Thyroid gland (tissue), 4 donors: ENCODE results near the gene FBXL17. TPM values are rescaled to one million over a fixed set of nuclear protein-coding genes. Genes with fewer than 3 reads are reported as not detected.

Experiments used
- DNase-seq, 2 donors: peaks; one replicate each; pipeline ENCODE4 v3.0.0-alpha.2; 2019
- H3K27ac ChIP-seq, 3 donors: fragments of 200-600 bp; sonication (generic); 1 replicate in 2 of 3; 2 replicates in 1 of 3; pipeline ENCODE4 v1.5.1; 2016 to 2019; ENCODE audit warnings: mild to moderate bottlenecking in 1 of 3, moderate library complexity in 1 of 3
- H3K27me3 ChIP-seq: fragments of 200-600 bp; sonication (generic); one replicate; pipeline ENCODE4 v1.5.1; 2019
- H3K36me3 ChIP-seq, 2 donors: fragments of 200-600 bp; sonication (generic); one replicate each; pipeline ENCODE4 v1.5.1; 2016 to 2019
- H3K4me1 ChIP-seq, 2 donors: fragments of 200-600 bp; sonication (generic); one replicate each; pipeline ENCODE4 v1.5.1; 2017 to 2019
- H3K4me3 ChIP-seq, 3 donors: fragments of 200-600 bp; sonication (generic); replicated peaks in 1 of 3; 1 replicate in 2 of 3; 2 replicates in 1 of 3; pipeline ENCODE4 v1.5.1; 2016; ENCODE audit warnings: mild to moderate bottlenecking in 1 of 3
- H3K9me3 ChIP-seq: fragments of 200-600 bp; sonication (generic); one replicate; pipeline ENCODE4 v1.5.1; 2017
- CTCF ChIP-seq, 6 experiments: fragments of 200-600 bp in 3 of 6; fragments of 450-650 bp in 3 of 6; sonication (generic) in 3 of 6; IDR thresholded peaks; one replicate each; pipeline ENCODE4 v1.5.1; 2016 to 2019; ENCODE audit warnings: antibody characterized with exemption in 6 of 6, mild to moderate bottlenecking in 2 of 6, inconsistent platforms in 1 of 6, moderate library complexity in 1 of 6
- POLR2A ChIP-seq, 2 donors: fragments of 450-650 bp; IDR thresholded peaks; one replicate each; pipeline ENCODE4 v1.6.1; 2017; ENCODE audit warnings: antibody characterized with exemption in 2 of 2, mild to moderate bottlenecking in 2 of 2, moderate library complexity in 1 of 2
- WGBS, 2 donors: methylation state at CpG; one replicate each; pipeline ENCODE4 v1.1.5; 2017; 5-methylcytosine and 5-hydroxymethylcytosine counted together
- intact Hi-C: fragments of 100-400 bp; cut with DNase I; formaldehyde crosslinking; loops from one replicate; pipeline ENCODE4 v1.15.1; 2023
- total RNA-seq, 4 donors: library from RNA; depleted of rRNA; stranded (reverse); fragments of >200 nt; gene quantifications; one replicate each; pipeline ENCODE4 v1.2.3, GENCODE V29; 2016

Gene FBXL17
- total RNA-seq, 4 donors from 2014 or later, result 37.6 to 77.7 (median 55.6) TPM

- H3K27ac ChIP-seq, result no peak overlapping the region
- H3K9me3 ChIP-seq, result no peaks in the 10 kb centered on the region
- H3K36me3 ChIP-seq, result peaks cover 0 to 4% of the 10 kb centered on the region in 2 donors
- H3K4me3 ChIP-seq, result no peak overlapping the region
- WGBS, 2 donors, result 90% methylated on average over 2 of the region's 2 CpGs
- intact Hi-C loops, result no loop called here
- DNase-seq, result no peak
- no peaks in the 10 kb centered on the region for H3K4me1 ChIP-seq
- H3K27me3 ChIP-seq, result no peaks in the 10 kb centered on the region
- TF ChIP-seq POLR2A (IDR thresholded peaks at IDR 0.05), result no peak
- no peak for TF ChIP-seq CTCF (IDR thresholded peaks at IDR 0.05)
Measured at GRCh38 chr5:107863125-107863524, 518.8 kb downstream of the FBXL17 start.

GRCh38 chr5:107861565-107861964 is 520.3 kb downstream of the FBXL17 start:
- Histone ChIP-seq H3K27ac (no peak overlapping the region), H3K4me1 (no peaks in the 10 kb centered on the region), H3K4me3 (no peak overlapping the region), H3K27me3 (no peaks in the 10 kb centered on the region), H3K36me3 (peaks cover 0 to 4% of the 10 kb centered on the region in 2 donors), H3K9me3 (no peaks in the 10 kb centered on the region)
- WGBS, 2 donors, result 93 to 96% methylated on average over 12 of the region's 12 CpGs
- no peak for DNase-seq
- TF ChIP-seq POLR2A (IDR thresholded peaks at IDR 0.05), result no peak
- TF ChIP-seq CTCF (IDR thresholded peaks at IDR 0.05), result no peak
- intact Hi-C loops, result no loop called here

GRCh38 chr5:107860044-107860443 is 521.9 kb downstream of the FBXL17 start:
- H3K36me3 ChIP-seq, result peaks cover 0 to 4% of the 10 kb centered on the region in 2 donors
- no peaks in the 10 kb centered on the region for H3K4me1 ChIP-seq
- TF ChIP-seq POLR2A (IDR thresholded peaks at IDR 0.05) (no peak), CTCF (IDR thresholded peaks at IDR 0.05) (no peak)
- H3K4me3 ChIP-seq, result no peak overlapping the region
- intact Hi-C loops, result no loop called here
- H3K27me3 ChIP-seq, result no peaks in the 10 kb centered on the region
- no peaks in the 10 kb centered on the region for H3K9me3 ChIP-seq
- DNase-seq, result no peak
- no peak overlapping the region for H3K27ac ChIP-seq
- 81 to 88% methylated on average over 1 of the region's 1 CpG for WGBS, 2 donors

GRCh38 chr5:107858788-107859187 is 523.1 kb downstream of the FBXL17 start:
- intact Hi-C loops, result no loop called here
- H3K27ac ChIP-seq, result no peak overlapping the region
- 78 to 85% methylated on average over 3 of the region's 3 CpGs for WGBS, 2 donors

GRCh38 chr5:107858324-107858723 is 523.6 kb downstream of the FBXL17 start:
- DNase-seq, result no peak

More at GRCh38 chr5:107858788-107859187, 523.1 kb downstream of the FBXL17 start:
- Histone ChIP-seq H3K9me3 (no peaks in the 10 kb centered on the region), H3K27me3 (no peaks in the 10 kb centered on the region), H3K4me3 (no peak overlapping the region), H3K4me1 (no peaks in the 10 kb centered on the region), H3K36me3 (peaks cover 0 to 4% of the 10 kb centered on the region in 2 donors)
- DNase-seq, result no peak
- TF ChIP-seq CTCF (IDR thresholded peaks at IDR 0.05) (no peak), POLR2A (IDR thresholded peaks at IDR 0.05) (no peak)

More at GRCh38 chr5:107858324-107858723, 523.6 kb downstream of the FBXL17 start:
- intact Hi-C loops, result no loop called here
- no peak overlapping the region for H3K4me3 ChIP-seq
- no peaks in the 10 kb centered on the region for H3K4me1 ChIP-seq
- no peak overlapping the region for H3K27ac ChIP-seq
- no peaks in the 10 kb centered on the region for H3K27me3 ChIP-seq
- TF ChIP-seq CTCF (IDR thresholded peaks at IDR 0.05) (no peak), POLR2A (IDR thresholded peaks at IDR 0.05) (no peak)
- peaks cover 0 to 4% of the 10 kb centered on the region in 2 donors for H3K36me3 ChIP-seq
- no peaks in the 10 kb centered on the region for H3K9me3 ChIP-seq
- 73 to 79% methylated on average over 4 of the region's 4 CpGs for WGBS, 2 donors
